IPS DF 19.7 (cell line): ENCODE results near the gene TLN1.

Source experiments
- DNase-seq: peaks from one replicate; pipeline ENCODE4 v3.0.0-alpha.2; 2013; ENCODE audit warnings: low read depth, low spot score

The TLN1 gene

DNA sequence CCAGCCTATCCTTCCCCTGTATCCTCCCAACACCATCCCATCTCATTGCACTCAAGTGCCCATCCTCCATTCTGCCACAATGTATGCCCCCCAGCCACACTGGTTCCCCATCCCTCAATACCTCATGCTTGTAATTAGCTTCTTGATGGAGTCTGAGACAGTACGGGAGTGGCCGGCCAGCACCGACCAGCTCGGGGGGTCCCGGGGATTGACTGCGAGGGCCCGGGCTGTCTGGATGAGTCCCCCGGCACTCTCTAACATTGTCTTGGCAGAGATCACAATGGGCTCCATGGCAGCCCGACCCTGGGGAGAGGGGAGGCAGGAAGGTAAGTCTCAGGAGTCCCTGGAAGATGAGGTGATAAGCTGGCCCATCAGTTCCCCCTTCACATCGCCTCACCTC is 25.0 kb downstream of the TLN1 start:
- DNase-seq, result no peak

DNA sequence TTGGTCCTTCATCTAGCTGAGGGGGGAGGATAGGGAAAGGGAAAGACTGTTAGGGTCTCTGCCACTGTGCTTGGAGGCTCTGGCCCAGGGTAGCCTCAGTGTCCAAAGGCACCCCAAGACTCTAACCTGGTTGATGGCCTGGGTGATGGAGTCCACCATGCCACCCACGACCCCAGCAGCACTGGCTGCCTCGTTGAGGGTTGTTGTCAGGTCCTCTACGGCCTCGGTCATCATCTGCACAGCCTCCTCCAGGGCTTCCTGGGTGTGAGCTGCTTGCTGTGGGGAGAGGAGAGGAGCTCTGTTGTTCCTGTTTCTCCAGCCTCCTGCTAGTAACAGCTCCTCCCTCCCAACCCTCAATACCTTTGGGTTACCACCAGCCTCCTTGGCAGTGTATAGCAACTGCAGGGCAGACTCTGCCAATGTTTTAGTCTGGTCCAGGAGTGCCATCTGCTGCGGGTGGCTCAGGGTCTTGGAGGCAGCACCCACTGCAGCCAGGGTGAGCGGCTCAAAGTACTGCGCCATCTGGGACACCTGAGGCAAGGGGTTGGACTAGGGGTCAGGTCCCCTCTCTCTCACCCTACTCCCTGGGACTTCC is 26.1 kb downstream of the TLN1 start:
- DNase-seq, result no peak

DNA sequence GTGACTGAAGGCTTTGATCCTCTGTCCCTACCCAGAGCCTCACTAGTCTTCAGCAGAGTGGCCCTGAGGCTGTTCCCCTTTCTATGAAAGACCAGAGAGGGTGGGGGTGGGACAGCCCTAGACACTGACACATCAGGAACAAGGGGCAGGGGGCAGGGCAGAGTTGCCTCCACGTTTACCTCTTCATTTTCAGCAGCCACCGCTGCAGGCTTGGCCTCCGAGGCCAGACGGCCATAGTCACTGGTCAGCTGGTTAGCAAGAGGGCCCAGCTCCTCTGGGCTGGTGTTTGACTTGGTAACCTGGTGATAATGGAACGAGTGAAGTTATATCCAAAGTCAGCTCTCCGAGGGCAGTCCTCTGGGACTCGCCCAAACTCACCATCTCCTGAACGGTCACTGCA is 26.6 kb downstream of the TLN1 start:
- no peak for DNase-seq

DNA sequence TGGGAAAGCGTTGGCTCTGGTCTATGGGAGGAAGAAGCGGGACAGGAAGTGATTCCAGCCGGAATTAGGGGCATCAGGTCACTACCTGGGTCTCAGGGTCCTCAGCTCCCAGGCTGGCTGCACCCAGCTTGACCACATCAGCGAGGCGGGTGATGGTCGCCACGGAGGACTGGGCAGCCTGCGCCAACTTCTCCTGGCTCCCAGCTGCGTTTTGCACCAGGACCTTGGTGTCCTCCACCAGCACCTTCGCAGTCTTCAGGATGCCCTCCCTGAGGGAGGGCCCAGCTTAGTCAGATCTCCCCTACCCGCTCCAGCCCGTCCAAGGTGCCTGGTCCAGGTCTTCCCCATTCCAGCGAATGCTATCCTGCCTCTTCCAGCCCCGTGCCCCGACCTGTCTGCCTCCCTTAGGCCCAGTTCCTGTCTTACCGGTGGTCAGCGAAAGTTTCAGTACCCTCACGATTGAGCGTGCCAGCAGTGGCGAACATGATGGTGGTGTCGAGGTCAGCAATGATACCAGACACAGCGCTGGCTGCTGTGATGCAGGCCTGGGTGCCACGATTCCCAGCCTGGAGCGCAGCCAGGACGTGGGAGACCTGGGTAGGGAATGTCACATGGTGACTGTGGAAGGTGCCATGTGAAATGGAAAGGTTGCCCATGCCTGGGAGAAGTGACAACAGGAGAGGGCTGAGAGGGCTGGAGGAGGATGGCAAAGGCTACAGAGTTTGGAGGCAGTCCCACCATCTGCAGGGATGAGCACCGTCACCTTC is 27.9 kb downstream of the TLN1 start:
- no peak for DNase-seq

DNA sequence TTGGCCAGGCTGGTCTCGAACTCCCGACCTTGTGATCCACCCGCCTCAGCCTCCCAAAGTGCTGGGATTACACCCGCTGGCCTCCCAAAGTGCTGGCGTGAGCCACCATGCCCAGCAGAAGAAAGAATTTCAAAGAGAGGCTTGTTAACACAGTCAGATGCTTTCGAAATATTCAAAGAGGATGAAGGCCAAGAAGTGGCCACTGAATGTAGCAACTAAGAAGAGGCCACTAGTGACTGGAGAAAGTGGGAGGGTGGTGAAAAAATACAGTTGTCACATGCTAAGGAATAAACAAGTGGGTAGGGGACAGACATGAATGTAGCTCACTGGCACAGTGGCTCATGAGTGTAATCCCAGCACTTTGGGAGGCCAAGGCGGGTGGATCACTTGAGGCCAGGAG is 29.3 kb downstream of the TLN1 start:
- DNase-seq, result no peak

DNA sequence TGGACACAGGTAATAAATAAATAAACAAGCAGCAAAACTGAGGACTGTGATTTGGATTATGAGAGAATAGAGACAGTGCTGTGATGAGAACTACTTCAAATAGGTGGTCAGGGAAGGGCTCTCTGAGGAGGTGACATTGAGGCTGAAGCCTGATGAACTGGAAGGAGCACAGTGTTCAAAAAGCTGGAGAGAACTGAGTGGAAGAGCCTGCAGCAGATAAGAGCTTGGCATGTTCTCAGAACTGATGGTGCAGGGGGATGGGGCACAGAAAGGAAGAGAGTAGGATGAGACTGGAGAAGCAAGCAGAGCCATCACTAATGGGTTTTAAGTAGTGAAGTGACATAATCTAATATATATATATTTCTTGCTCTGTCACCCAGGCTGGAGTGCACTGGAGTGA is 31.1 kb downstream of the TLN1 start:
- DNase-seq, result no peak

DNA sequence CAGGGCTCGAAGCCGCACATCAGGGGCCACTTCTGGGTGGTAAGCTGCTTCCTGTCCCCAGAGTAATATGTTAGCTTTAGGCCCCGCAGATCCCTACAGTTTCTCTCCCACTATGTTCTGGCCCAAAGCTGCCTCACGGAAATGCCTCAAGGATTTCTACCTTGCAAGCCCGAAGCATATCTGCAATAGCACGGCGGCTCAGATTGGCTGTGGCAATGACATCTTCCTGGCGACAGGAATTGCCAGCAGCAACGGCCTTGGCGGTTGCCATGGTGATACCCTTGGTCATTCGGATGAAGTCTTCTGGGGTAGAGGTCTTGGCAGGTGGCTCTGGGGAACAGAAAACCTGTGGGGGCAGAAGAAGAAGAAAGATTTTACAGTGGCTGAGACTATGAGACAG is 32.0 kb downstream of the TLN1 start:
- DNase-seq, result no peak

DNA sequence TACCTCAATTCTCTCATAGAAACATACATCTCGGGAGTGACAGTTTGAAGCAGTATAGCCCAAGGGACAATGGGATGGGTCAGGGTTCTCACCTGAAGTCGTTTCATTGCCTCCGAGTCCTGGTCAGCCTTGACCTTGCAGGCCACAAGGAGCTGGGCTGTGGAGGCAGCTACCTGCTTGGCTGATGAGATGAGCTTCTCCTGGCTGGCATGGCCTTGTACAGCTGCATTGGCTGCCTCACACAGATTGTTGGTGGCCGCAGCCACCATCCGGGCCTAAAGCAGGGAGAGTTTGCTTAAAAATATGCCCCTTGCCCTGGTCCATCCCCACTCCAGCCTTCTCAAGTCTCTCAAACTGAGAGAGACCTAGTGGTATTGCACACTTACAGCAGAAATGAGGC is 33.8 kb downstream of the TLN1 start:
- no peak for DNase-seq

DNA sequence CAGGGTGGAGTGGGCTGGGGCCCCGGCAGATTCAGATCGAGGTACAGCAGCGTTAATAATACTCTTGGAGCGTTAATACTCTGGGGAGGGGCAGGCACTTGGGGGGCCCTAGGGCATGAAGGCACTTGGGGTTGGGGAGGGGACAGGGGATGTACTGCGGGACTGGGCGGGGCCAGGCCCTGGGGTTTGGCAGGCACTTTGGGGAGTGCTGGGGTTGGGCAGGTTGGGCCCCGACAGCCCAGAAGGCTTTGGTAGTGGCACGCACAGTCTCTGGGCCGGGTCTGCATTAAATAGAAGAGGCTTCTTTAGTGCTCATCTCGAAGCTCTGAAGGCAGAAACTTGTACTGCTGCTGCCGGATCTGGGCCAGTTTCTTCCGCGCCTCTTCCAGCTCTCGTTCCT is 34.5 kb downstream of the TLN1 start:
- no peak for DNase-seq

DNA sequence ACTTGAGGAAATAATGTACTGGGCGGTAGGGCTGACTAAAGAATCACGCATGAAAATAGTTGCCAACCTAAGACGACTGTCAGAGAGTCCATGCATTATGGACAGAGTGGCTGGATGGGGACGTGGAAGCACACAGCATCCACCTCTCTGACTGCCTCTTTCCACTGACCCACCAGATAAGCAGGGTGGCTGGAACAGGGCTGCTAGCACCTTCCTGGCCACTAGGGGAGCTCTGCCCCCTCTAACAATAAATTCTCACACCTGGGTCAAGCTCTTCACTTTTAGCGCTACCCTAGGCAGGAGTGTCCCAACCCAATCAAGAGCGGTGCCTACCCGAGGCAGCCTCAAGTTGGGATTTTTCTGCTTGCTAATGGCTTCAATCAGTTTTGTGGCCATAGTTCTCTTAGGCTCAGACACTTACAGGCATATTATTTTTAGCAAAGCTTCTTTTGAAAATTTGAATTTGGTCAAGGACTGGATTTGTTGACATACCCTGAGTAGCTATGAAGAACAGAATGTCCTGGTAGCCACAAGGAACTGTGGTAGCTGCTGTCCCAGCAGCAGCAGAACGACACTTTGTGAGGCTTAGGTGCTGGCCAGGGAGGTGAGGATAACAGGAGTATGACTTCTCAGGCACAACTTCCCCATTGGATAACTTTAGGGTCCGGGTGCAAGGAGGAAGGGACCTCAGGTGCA is 35.3 kb downstream of the TLN1 start:
- DNase-seq, result no peak

DNA sequence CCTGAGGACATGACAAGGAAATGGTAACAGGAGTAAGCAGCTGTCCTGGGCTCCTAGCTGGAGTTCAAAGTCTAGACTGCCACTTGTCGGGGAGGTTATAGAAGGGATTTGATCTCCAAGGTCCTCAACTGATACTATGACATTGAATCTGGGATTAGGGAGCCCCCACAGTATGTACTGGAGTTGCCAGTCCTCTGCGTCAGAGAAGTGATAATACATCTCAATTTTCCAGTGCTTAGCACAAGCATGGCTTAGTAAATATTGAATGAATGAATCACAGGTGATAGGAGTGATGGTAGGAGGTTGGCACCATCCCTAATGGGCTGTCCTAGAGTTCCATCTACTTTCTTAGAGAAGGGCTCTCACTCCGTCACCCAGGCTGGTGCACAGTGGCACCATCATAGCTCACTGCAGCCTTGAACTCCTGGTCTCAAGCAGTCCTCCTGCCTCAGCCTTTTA is 36.0 kb downstream of the TLN1 start:
- no peak for DNase-seq

DNA sequence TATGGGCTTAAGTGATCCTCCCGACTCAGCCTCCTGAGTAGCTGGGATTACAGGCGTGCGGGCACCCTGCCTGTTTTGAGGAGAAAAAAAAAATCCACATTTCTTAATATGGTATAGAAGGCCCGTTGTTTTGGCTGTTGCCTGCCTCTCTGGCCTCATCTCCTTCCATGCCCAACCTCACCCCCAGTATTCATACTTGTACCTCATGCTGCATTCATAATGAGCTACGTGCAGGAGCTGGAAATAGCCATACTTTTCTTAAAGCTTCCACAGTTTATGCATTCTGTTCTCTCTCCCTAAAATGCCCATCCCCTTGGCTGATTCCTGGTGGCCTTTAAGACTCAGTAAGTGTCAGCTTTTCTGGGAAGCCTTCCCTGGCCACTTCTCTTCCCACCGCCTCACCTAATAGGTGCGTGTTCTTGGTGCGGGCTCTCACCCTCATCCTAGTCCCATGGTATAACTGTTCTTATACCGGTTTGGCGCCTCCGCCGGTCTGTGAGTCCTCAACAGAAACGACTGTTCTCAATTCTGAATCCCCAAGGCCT is 40.2 kb downstream of the TLN1 start:
- DNase-seq, result no peak

DNA sequence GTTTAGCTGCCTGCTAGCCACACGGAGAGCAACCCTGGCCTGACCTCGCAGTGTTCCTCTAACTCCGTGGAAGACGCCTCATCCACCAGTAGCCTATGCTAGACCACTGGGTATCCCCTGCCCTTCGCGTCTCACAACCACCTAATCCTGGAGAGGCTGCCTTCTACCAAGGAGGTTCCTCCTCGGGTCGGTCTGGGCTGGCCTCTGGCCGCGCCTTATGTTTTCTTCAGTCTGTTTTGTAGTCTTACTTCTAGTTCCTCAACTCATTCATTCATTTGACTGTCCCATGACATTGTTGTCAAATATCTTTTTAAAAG is 40.7 kb downstream of the TLN1 start:
- no peak for DNase-seq

DNA sequence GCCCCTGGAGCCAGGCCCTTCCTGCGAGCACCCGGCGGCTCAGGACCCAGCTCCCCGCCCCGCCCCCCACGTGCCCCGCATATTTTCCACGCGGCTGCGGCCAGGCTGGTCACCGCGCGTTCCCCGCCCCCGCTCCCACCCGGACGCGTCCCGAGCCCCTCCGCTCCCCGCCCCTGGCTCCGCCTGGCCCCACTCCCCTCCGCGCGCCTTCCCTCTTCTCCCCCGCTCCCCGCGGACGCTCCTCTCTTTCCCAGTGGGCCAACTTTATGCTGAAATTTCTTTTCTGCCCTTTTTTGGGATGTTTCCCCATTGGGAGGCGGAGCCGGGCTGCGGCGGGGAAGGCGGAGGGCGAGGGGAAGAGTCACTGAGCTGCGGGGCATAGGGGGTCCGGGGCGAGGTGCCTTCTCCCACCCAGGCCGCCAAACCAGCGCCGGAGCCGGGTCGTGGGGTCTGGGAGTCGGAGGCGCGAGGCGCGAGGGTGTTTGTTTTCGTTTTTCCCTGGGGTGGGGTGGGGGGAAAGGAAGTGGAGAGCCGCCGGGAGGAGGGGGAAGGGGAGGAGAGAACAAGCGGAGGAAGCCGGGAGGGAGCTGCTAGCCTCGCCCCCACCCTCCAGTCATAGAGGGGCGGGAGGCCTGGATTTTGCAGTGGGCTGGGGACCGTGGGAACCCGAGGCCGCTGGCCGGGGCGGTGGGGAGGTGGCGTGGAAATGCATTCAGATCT is 41.2 kb downstream of the TLN1 start:
- no peak for DNase-seq

DNA sequence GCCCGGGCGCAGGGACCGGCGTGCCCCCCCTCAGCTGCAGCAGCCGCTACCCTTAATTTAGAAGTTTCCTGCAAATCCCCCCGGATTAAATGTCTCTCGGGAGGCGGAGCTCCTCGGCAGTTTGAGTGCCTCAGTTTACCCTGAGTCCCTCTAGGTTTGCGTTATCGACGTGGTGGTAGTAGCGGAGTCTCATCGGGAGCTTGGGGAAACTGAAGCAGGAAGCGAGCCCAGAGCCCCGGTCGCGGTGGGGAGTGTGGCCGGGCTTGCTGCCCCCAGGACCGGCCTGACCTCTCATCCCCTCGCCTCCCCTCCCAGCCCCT is 41.7 kb downstream of the TLN1 start:
- DNase-seq, result no peak

DNA sequence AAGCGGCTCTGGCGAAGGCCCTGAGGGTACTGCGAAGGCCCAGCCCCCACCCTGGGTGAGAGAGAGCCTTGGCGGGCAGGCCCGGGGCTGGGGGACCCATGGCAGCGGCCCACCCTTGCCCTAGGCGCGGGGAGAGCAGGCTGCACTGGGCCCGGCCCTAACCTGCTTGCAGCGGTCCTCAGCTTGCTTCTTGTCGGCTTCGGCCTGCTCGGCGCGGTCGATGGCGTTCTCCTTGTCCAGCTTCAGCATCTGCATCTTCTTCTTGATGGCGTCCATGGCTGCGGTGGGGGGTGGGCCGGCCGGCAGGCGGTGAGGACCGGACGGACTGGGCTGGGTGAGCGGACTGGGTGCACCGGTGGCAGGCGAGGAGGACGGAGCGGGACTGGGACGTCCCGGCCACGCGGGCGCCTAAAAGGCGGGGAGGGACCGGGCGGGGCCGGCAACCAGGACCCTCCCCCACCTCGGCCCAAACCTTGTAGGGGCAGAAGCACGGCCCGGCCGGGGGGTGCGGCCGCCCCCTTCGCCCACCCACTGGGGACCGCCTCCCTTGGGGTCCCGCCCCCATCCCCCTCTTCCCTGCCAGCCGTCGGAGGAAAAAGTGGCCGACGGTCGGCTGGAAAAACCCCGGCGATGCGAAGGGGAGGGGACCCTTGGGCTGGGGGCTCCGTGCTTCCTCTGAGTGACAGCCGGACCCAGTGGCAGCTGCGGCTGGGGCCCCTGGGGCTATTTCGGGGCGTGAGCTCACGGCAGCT is 42.3 kb downstream of the TLN1 start, which contains the start of gene TPM2:
Gene TPM2 (minus strand): TSS at position 384 of the 752 bp plus-strand sequence. CDS start 108 bp downstream, at position 276.
- no peak for DNase-seq

DNA sequence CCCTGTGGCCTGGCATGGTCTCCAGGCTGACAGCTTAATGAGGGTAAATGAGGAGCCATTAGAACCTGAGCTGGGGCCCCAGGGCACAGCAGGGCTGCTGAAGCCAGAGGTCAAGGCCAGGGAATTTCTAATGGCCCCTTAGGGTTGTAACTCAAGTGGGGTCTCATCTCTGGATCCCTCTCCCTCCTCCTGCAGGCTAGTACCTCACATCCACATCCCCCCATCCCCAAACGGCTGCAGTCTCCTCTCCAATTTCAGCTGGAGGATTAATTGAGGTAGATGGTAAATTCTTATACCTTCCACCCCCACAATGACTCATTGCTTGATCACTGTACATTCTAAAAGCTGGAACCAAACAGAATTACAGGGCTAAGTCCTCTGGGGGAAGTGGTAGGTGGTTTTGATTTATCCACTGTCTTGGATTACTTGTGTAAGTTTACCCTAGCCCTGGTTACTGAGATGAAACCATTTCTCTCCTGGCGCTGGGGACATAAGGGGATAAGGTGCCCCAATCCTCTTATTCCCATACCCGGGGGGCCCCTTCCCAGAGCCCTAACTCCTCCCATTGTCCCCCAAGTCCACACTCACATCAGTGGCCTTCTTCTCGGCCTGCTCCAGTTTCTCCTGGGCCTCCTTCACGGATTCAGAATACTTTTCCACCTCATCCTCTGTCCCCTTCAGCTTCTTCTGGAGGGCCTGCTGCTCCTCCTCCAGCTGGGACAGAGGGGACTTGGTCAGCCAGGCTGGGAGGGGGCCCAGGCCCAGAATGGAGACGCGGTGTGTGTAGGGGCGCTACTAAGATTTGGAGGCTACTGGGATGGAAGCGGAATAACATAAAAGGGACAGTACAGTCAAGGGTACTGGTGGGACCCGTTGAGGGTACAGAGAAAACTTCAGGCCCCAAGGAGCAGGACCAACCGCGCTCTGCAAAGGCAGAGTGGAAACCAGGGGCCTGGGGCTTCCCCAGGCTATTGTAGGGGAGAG is 43.1 kb downstream of the TLN1 start:
- no peak for DNase-seq

DNA sequence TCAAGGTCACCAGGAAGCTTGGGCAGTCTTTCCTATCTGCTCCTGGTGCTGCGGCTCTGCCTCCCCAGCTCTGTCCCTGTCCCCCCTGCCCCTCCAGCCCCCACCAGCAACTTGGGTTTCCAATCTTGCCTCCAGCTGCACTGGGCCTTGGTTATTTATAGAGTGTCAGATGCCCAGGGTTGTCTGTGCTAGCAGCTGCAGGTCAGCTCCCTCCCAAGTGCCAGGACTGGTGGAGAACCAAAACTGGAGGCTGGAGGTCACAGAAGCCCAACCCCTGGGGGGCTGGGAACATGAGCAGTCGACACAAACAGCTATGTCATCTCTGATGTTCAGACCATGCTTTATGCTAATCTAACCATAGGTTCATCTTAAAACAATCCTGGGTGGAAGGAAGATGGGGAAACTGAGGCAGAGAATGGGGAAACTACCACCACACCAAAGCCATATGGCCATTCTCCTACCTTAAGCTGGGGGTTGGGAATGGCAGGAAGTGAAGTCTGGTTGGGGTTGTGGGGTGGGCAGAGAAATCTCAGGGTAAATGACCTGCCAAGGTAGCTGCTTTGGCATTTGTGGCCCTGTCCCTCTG is 43.9 kb downstream of the TLN1 start:
- DNase-seq, result no peak

DNA sequence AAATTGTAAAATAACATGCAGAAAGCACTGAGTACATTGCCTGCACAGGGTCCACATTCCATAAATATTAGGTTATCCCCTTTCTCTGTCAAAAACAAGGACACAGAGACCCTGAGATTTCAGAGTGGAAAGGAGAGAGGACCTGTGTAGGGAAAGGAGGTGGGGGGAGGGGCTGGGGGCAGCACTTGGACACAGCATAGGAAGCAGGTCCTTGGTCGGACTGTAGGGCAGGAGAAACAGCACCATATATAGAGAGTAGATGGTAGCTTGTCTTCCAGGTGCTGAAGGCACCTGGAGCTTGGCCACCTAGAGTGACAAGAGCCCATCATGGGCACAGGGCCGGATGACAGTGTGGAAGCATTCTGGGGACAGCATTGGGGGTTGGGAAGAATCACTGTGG is 44.7 kb downstream of the TLN1 start:
- no peak for DNase-seq
